K562 (cell line): ENCODE results near the gene AQP9. TPM values are rescaled to one million over a fixed set of nuclear protein-coding genes. Genes with fewer than 3 reads are reported as not detected.

Source experiments
- ATAC-seq: fragments of 200-7000 bp; cut with Tn5 transposase; 3 replicates; pipeline ENCODE4 v1.9.1; 2020; ENCODE audit warnings: moderate library complexity
- BruUV-seq: library from RNA; stranded (reverse); fragments of 400-500 nt; replicated peaks from 2 replicates; lab custom pipeline; 2021; lab: Mats Ljungman, UMichigan
- CTCF ChIA-PET: fragments of 300-600 bp; formaldehyde crosslinking; extraction: SDS; loops from one replicate; lab custom pipeline; 2021; ENCODE audit warnings: low intra/inter-chr PET ratio; lab: Yijun Ruan, JAX
- POLR2A ChIA-PET: fragments of 300-600, 350-650 bp; sonication (Branson Sonifier 250); formaldehyde crosslinking; extraction: SDS; loops from one replicate; lab custom pipeline; 2021; ENCODE audit warnings: antibody characterized with exemption, inconsistent platforms; lab: Yijun Ruan, JAX
- DNase-seq, 4 experiments: peaks; one replicate each; pipeline versions ENCODE4 v3.0.0 to v3.0.0-alpha.2; 2011 to 2018; ENCODE audit warnings: low spot score in 3 of 4, mixed read lengths in 3 of 4; ENCODE audit errors: extremely low read depth in 1 of 4
- FAIRE-seq: peaks from 2 replicates; lab custom pipeline; 2011; peaks lifted over from hg19 to GRCh38; lab: Jason Lieb, UNC
- H2AFZ ChIP-seq: 2 replicates; pipeline ENCODE4 v1.6.0; 2011; ENCODE audit warnings: low read depth, low read length, control low read depth, inconsistent platforms
- H3K27ac ChIP-seq: fragments of 200-600 bp; 3 replicates; pipeline ENCODE4 v1.8.0; 2011; ENCODE audit warnings: low read depth, mild to moderate bottlenecking, control low read depth, inconsistent platforms, low read length, moderate library complexity, mixed read lengths; ENCODE audit errors: extremely low read depth
- H3K27me3 ChIP-seq, 2 experiments: fragments of 300-600 bp in 1 of 2; 2 replicates in 1 of 2; 3 replicates in 1 of 2; pipeline versions ENCODE4 v1.6.0 to v1.8.0; 2011; ENCODE audit warnings: inconsistent platforms in 2 of 2, low read length in 2 of 2, mild to moderate bottlenecking in 1 of 2, mixed read lengths in 1 of 2, moderate library complexity in 1 of 2; ENCODE audit not compliant: control insufficient read depth in 2 of 2, insufficient read depth in 2 of 2
- H3K36me3 ChIP-seq: fragments of 300-600 bp; 3 replicates; pipeline ENCODE4 v1.8.0; 2011; ENCODE audit warnings: mild to moderate bottlenecking, low read length, inconsistent platforms; ENCODE audit not compliant: control insufficient read depth, insufficient read depth
- H3K4me1 ChIP-seq, 2 experiments: fragments of 200-600 bp in 1 of 2; replicated peaks in 1 of 2; 2 replicates in 1 of 2; 3 replicates in 1 of 2; pipeline versions ENCODE4 v1.5.1 to v1.8.0; 2011; ENCODE audit warnings: inconsistent platforms in 2 of 2, low read length in 2 of 2, mild to moderate bottlenecking in 1 of 2, mixed read lengths in 1 of 2, moderate library complexity in 1 of 2; ENCODE audit not compliant: control insufficient read depth in 2 of 2, insufficient read depth in 2 of 2
- H3K4me2 ChIP-seq: 2 replicates; pipeline ENCODE4 v1.6.1; 2011; ENCODE audit warnings: low read length, control low read depth, inconsistent platforms, mixed read lengths; ENCODE audit not compliant: insufficient read depth
- H3K4me3 ChIP-seq: fragments of 200-600 bp; sonication (generic), shearing (Covaris generic); 2 replicates; pipeline ENCODE4 v1.5.1; 2016; ENCODE audit warnings: control low read depth, inconsistent platforms
- H3K79me2 ChIP-seq: fragments of 200-600 bp; 3 replicates; pipeline ENCODE4 v1.8.0; 2011; ENCODE audit warnings: low read length, inconsistent platforms; ENCODE audit not compliant: control insufficient read depth, insufficient read depth
- H3K9ac ChIP-seq, 2 experiments: 2 replicates each; pipeline versions ENCODE4 v1.6.0 to v1.6.1; 2011; ENCODE audit warnings: low read depth in 2 of 2, low read length in 2 of 2, control low read depth in 1 of 2, inconsistent platforms in 1 of 2, mild to moderate bottlenecking in 1 of 2, mixed read lengths in 1 of 2; ENCODE audit not compliant: insufficient read depth in 1 of 2
- H3K9me1 ChIP-seq: one replicate; pipeline ENCODE4 v1.6.0; 2011; ENCODE audit warnings: inconsistent platforms, mild to moderate bottlenecking, low read length, moderate library complexity; ENCODE audit not compliant: control insufficient read depth, insufficient read depth
- H3K9me3 ChIP-seq: replicated peaks from 2 replicates; pipeline ENCODE4 v1.5.1; 2011; ENCODE audit warnings: low read depth, low read length, inconsistent platforms; ENCODE audit not compliant: control insufficient read depth, insufficient read depth
- H4K20me1 ChIP-seq: replicated peaks from 2 replicates; pipeline ENCODE4 v1.6.1; 2011; ENCODE audit warnings: low read length, inconsistent platforms, mixed read lengths; ENCODE audit not compliant: control insufficient read depth, insufficient read depth
- ARID2 ChIP-seq: fragments of 450-650 bp; IDR thresholded peaks from 2 replicates; pipeline ENCODE4 v1.6.1; 2017; ENCODE audit warnings: antibody characterized with exemption, mild to moderate bottlenecking
- BCL6 ChIP-seq: fragments of 250-450 bp; sonication (Bioruptor Pico); IDR thresholded peaks from 2 replicates; pipeline ENCODE4 v1.4.0; 2020
- BMI1 ChIP-seq: fragments of 150-350 bp; IDR thresholded peaks from 2 replicates; pipeline ENCODE4 v1.6.1; 2014; ENCODE audit warnings: low read length
- C11orf30 ChIP-seq: fragments of 450-650 bp; IDR thresholded peaks from 2 replicates; pipeline ENCODE4 v1.6.1; 2016; ENCODE audit warnings: low read depth, mild to moderate bottlenecking
- CREB1 ChIP-seq, 2 experiments: sonication (generic) in 1 of 2; formaldehyde crosslinking in 1 of 2; IDR thresholded peaks; 2 replicates each; pipeline versions ENCODE4 v1.6.1 to v1.8.0; 2012 to 2022; ENCODE audit warnings: inconsistent platforms in 1 of 2, mild to moderate bottlenecking in 1 of 2, missing genetic modification reagents in 1 of 2, moderate library complexity in 1 of 2
- RAD21 ChIP-seq, 2 experiments: fragments of 250-450 bp in 1 of 2; fragments of 450-650 bp in 1 of 2; sonication (Bioruptor Pico) in 1 of 2; formaldehyde crosslinking in 1 of 2; IDR thresholded peaks in 1 of 2; conservative IDR thresholded peaks in 1 of 2; 2 replicates each; pipeline versions ENCODE4 v1.4.0 to v1.8.0; 2020 to 2022; ENCODE audit warnings: mild to moderate bottlenecking in 2 of 2, moderate library complexity in 1 of 2
- RB1 ChIP-seq: fragments of 450-650 bp; IDR thresholded peaks from 2 replicates; pipeline ENCODE4 v1.6.1; 2017; ENCODE audit warnings: low read depth, mild to moderate bottlenecking
- STAG1 ChIP-seq: sonication (generic); formaldehyde crosslinking; IDR thresholded peaks from 2 replicates; pipeline ENCODE4 v1.5.0; 2020; ENCODE audit warnings: missing genetic modification reagents, borderline replicate concordance
- WGBS: fragments of 100-300 bp; shearing (Covaris generic); methylation state at CpG from one replicate; pipeline ENCODE4 v1.1.6; 2016; ENCODE audit warnings: low coverage, mixed read lengths; ENCODE audit not compliant: insufficient coverage; ENCODE audit errors: missing lambda C conversion rate; 5-methylcytosine and 5-hydroxymethylcytosine counted together
- in situ Hi-C: fragments of 300-500 bp; cut with MboI; formaldehyde crosslinking; loops from 4 replicates; pipeline ENCODE4 v1.15.0; 2018; ENCODE audit warnings: inconsistent platforms, mixed read lengths
- intact Hi-C: fragments of 100-400 bp; cut with micrococcal nuclease; formaldehyde crosslinking; loops from 2 replicates; pipeline ENCODE4 v1.14.2; 2022
- polyA plus RNA-seq, 8 experiments: library from polyadenylated mRNA; depleted of rRNA in 4 of 8; stranded (reverse) in 5 of 8; unstranded in 3 of 8; fragments of >200 nt; fragmentation: Nextera tagmentation in 2 of 8; fragmentation: Illumina TruSeq in 1 of 8; extraction: Ambion mirVana in 2 of 8; extraction: Trizol in 1 of 8; gene quantifications; 2 replicates each; pipeline versions ENCODE4 v1.2.1 to v1.2.3, GENCODE V29; 2011 to 2014; ENCODE audit warnings: inconsistent platforms in 1 of 8, missing spikeins in 1 of 8
- total RNA-seq, 7 experiments: library from RNA; depleted of rRNA in 6 of 7; stranded (reverse); fragments of >200 nt in 6 of 7; fragmentation: Illumina TruSeq in 2 of 7; extraction: Trizol in 2 of 7; gene quantifications; 2 replicates each; pipeline versions ENCODE4 v1.2.1 to v1.2.3, GENCODE V29; 2011 to 2021; ENCODE audit warnings: low replicate concordance in 1 of 7
- TF ChIP-seq, protein P1 (sequence below): fragments of 250-450 bp; sonication (Bioruptor Pico); IDR thresholded peaks from 2 replicates; pipeline ENCODE4 v1.5.0; 2021; ENCODE audit warnings: mild to moderate bottlenecking, moderate library complexity
- TF ChIP-seq, protein P2 (sequence below): fragments of 450-650 bp; IDR thresholded peaks from 2 replicates; pipeline ENCODE4 v1.6.1; 2017; ENCODE audit warnings: mild to moderate bottlenecking, moderate library complexity
- TF ChIP-seq, protein P3 (sequence below): fragments of 250-450 bp; sonication (Bioruptor Pico); IDR thresholded peaks from 2 replicates; pipeline ENCODE4 v1.8.0; 2022; ENCODE audit warnings: moderate library complexity, mild to moderate bottlenecking, inconsistent platforms
- TF ChIP-seq, protein P4 (sequence below): IDR thresholded peaks from 2 replicates; pipeline ENCODE4 v1.6.1; 2012; ENCODE audit warnings: low read depth, low read length, improper control_type of control experiment, borderline replicate concordance
- TF ChIP-seq, protein P5 (sequence below), 2 experiments: fragments of 250-450 bp in 1 of 2; fragments of 450-650 bp in 1 of 2; sonication (Bioruptor Pico) in 1 of 2; IDR thresholded peaks; 2 replicates each; pipeline versions ENCODE4 v1.6.1 to v1.8.0; 2016 to 2021; ENCODE audit warnings: mild to moderate bottlenecking in 2 of 2, moderate library complexity in 2 of 2, missing compliant biosample characterization in 1 of 2, missing genetic modification characterization in 1 of 2

Gene AQP9
- total and polyA plus RNA-seq, 9 of the 15 experiments (the other 6 are each of a cell fraction or from before 2014, with no cell fraction given), result 0.04 to 0.33 (median 0.07) TPM; not detected in 4

DNA sequence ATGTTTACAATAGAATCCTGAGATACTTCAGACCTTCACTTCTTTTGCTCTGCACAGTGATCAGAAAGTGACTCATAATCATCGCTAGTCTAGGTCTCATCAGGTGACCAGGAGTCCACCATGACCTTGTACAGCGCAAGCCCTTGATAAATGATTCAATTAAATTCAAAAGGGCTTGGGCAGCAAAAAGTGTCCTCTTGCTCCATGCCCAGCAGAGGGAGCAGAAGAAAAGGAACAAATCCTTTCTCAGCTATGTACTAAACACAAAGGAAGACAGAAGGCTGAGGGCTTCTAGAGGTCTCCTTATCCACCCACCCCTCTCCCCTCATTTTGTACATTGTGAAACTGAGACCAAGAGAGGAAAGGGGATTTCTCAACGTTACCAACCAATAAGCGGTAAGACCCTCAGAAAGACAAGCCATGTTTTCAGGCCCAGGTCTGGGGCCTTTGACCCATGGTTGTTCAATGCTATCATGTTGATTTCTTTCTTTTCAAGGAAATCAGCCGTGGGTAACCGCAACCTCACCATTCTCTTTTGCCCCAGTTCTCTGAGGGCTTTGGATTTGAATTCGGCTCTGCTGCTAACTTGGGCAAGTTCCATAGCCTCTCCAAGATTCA, 74.8 kb downstream of the AQP9 start:
- peaks cover 0 to 2% of the 10 kb centered on the region in 2 experiments; a peak in 2 of 5 replicates for H3K4me1 ChIP-seq
- in situ Hi-C loops (loop anchor here (25.0 kb wide), 1 partner anchor 1274 kb away; no protein-coding TSS in a partner anchor), intact Hi-C loops (no loop called here)
- ATAC-seq (peak; percentile 92), DNase-seq (peak in 3 of 4 experiments; percentile 31 to 64 (median 46)), FAIRE-seq (peak; percentile 90)
- no peaks in the 10 kb centered on the region for H3K36me3 ChIP-seq
- no peak overlapping the region for H3K4me2 ChIP-seq
- no peaks in the 10 kb centered on the region for H3K27me3 ChIP-seq
- no peaks in the 10 kb centered on the region for H3K9me1 ChIP-seq
- no peaks in the 10 kb centered on the region for H3K9me3 ChIP-seq
- no peak overlapping the region for H3K9ac ChIP-seq
- no TSS peak for BruUV-seq
- no peak overlapping the region for H3K27ac ChIP-seq
- peak overlapping the region; percentile 86 for H2AFZ ChIP-seq
- H3K79me2 ChIP-seq, result no peaks in the 10 kb centered on the region
- H3K4me3 ChIP-seq, result no peak overlapping the region
- POLR2A ChIA-PET, result interaction anchor here (0.7 kb wide), 1 partner anchor 307 kb away, joined by 3 read pairs; no protein-coding TSS in a partner anchor
- no peaks in the 10 kb centered on the region for H4K20me1 ChIP-seq
- CTCF ChIA-PET, result interaction anchor here (1.2 kb wide), 1 partner anchor 9 kb away, joined by 4 read pairs; no protein-coding TSS in a partner anchor
- 48% methylated on average over 7 of the region's 7 CpGs for WGBS
- TF ChIP-seq, protein P1, sequence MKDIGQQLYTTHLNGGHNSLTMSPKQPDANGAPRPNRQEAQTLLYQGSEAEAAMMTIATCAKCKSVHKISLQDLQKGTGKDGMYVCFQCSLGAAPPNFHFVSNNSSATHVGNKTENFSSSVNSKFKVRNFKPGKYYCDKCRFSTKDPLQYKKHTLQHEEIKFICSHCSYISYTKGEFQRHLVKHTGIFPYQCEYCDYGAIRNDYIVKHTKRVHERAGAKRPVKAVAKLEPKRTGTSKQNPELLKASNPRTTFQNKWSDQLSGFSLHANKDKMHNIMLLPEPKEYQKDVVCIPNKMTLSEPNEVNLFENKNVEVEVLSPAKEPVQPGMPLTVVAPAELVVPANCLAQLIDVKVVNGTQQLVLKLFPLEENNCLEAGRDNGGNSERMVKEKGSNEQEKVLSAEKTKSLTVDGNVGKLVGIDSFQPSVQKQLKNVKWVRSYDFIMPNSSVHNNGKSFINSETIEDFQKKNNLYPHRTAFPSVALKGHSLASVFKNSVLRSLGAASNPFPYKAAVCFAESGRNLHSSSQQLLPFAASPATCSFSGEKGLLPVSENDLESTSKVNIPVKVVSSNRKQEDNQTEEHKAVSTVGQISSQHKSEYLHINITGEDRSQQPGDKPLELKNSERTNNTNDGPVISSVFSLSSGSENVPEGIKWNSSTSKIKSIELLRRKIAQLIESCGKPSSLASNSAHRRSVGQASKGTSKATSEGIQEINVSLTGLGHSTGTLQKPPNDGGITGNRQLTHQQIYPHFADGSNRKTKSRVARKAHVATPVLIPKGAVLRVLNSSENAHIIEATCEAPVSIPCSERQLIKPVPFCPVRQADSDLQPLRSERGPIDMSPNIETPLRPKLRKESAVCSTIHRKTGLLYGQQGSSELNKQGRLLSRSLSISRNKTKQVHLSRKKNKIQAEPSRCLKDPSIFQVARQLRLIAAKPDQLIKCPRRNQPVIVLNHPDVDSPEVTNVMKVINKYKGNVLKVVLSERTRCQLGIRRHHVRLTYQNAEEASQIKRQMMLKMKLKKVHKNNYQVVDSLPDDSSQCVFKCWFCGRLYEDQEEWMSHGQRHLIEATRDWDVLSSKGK (CRISPR knock-in tag), result no peak
- TF ChIP-seq, protein P2, sequence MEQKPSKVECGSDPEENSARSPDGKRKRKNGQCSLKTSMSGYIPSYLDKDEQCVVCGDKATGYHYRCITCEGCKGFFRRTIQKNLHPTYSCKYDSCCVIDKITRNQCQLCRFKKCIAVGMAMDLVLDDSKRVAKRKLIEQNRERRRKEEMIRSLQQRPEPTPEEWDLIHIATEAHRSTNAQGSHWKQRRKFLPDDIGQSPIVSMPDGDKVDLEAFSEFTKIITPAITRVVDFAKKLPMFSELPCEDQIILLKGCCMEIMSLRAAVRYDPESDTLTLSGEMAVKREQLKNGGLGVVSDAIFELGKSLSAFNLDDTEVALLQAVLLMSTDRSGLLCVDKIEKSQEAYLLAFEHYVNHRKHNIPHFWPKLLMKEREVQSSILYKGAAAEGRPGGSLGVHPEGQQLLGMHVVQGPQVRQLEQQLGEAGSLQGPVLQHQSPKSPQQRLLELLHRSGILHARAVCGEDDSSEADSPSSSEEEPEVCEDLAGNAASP, result no peak
- TF ChIP-seq, protein P3, sequence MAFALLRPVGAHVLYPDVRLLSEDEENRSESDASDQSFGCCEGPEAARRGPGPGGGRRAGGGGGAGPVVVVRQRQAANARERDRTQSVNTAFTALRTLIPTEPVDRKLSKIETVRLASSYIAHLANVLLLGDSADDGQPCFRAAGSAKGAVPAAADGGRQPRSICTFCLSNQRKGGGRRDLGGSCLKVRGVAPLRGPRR, result no peak
- TF ChIP-seq RB1 (no peak), ARID2 (no peak), STAG1 (CRISPR knock-in tag) (peak; percentile 23; the same call in 1 of the 2 replicates), BCL6 (CRISPR knock-in tag) (no peak), BMI1 (no peak), CREB1 (IDR thresholded peaks at IDR 0.05) (no peak), CREB1 (CRISPR knock-in tag; IDR thresholded peaks at IDR 0.05) (no peak), RAD21 (CRISPR knock-in tag; conservative IDR thresholded peaks at IDR 0.05 in 1 of 2, IDR thresholded peaks at IDR 0.05 in 1 of 2) (peak; percentile 31 to 69), C11orf30 (peak; percentile 25; the same call in 1 of the 2 replicates)
- TF ChIP-seq, protein P4, sequence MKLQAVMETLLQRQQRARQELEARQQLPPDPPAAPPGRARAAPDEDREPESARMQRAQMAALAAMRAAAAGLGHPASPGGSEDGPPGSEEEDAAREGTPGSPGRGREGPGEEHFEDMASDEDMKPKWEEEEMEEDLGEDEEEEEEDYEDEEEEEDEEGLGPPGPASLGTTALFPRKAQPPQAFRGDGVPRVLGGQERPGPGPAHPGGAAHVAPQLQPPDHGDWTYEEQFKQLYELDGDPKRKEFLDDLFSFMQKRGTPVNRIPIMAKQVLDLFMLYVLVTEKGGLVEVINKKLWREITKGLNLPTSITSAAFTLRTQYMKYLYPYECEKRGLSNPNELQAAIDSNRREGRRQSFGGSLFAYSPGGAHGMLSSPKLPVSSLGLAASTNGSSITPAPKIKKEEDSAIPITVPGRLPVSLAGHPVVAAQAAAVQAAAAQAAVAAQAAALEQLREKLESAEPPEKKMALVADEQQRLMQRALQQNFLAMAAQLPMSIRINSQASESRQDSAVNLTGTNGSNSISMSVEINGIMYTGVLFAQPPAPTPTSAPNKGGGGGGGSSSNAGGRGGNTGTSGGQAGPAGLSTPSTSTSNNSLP, result peak; percentile 70
- TF ChIP-seq, protein P5, sequence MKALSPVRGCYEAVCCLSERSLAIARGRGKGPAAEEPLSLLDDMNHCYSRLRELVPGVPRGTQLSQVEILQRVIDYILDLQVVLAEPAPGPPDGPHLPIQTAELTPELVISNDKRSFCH (CRISPR knock-in tag; IDR thresholded peaks at IDR 0.05), result no peak
- TF ChIP-seq, protein P5 (tag; IDR thresholded peaks at IDR 0.05), result no peak
